Jurkat, Clone E6-1 (cell line): ENCODE measurements around the gene SOS2. TPM values are rescaled to one million over a fixed set of nuclear protein-coding genes. Genes with fewer than 3 reads are reported as not detected.

Experiments
- DNase-seq: peaks from one replicate; pipeline ENCODE4 v3.0.0-alpha.2; 2011; ENCODE audit warnings: low read depth, low spot score
- H3K4me3 ChIP-seq: 2 replicates; pipeline ENCODE4 v1.5.1; 2011; ENCODE audit warnings: mild to moderate bottlenecking, low read length, control low read depth, moderate library complexity
- polyA plus RNA-seq: library from polyadenylated mRNA; unstranded; fragments of >200 nt; gene quantifications from one replicate; pipeline ENCODE4 v1.2.1, GENCODE V29; 2012; ENCODE audit warnings: missing spikeins; ENCODE audit not compliant: insufficient read length, insufficient read depth

The SOS2 gene
- polyA plus RNA-seq = 10.2 TPM

DNA sequence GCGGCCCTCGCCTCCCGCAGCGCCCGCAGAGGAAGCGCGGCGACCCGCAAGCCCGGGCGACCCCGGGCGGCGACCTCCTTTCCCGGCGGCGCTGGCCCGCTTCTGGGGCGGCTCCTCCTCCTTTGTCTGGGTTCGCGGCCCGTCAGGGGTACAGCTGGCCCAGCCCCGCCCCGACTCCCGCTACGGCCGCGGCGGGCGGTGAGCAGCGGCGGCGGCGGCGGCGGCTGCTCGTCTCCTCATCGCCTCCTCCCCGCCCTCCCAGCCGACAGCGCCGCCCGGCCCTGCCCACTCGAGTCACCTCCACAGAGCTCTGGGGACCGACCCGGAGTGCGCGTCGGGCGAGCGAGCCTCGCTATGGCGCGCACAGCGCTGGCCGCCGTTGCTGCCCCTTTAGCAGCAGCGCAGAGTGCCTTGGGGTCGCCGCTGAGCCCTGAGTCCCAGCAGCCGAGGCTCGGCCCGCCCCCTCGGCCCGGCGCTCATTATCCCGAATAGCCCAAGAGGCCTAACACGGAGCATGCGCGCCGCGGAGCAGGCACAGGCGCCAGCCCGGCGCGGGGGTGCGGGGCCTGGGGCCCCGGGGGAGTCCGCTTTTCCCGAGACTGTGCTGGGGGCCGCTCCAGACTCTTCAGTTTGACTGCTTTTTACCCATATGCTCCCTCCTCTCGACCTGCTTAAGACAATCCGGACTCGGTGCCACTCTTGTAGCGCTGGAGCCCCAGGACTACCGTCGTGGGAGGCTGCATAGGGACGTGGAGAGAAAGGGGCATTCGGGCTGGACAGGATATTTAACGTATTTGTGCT, at the start of gene SOS2:
Gene SOS2, minus strand, starts transcription at position 104 of the 801 bp plus-strand sequence. CDS start 295 bp downstream, outside the sequence.
- peak within 1 kb of the TSS; percentile 79 for H3K4me3 ChIP-seq
- peak; percentile 44 for DNase-seq

GRCh38 chr14:50272498-50272897, 41.1 kb upstream of the SOS2 start:
- DNase-seq = no peak

DNA sequence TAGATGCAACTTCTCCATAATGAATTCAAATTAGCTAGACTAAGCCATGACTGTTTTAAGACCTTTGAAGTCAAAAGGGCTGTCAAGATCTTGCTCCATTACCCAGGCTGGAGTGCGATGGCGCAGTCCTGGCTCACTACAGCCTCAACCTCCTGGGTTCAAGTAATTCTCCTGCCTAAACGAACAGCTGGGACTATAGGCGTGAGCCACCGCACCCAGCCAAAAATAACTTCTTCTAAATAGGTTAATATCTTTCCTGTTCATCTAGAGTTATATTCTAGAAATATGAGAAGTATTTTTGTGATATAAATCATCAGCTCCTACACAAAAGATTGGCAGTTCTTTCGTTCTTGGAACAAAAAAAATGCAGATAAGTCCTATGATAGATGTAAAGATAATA, 39.6 kb upstream of the SOS2 start:
- DNase-seq = no peak
- H3K4me3 ChIP-seq = no peak overlapping the region

More at GRCh38 chr14:50272498-50272897, 41.1 kb upstream of the SOS2 start:
- H3K4me3 ChIP-seq = no peak overlapping the region

GRCh38 chr14:50265029-50265428, 33.7 kb upstream of the SOS2 start:
- no peak overlapping the region for H3K4me3 ChIP-seq
- DNase-seq = no peak

DNA sequence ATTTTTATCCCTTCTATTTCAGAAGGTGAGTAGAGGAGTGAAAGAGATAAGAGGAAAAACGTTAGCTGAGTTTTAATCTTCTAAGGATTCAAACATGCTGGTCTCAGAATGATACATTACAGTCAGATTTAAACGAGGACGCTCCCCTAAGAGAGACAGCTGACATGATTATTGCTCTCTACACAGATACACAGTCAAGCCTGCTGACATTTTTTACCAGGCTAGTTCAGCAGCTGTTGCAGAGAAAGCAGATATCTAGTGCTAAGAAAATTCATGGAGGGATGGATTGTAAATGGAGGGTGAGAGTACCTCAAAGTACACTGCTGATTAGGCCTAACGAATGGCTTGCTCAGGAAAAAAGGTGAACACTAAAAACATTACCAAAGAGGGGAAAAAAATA, 31.9 kb upstream of the SOS2 start:
- no peak for DNase-seq
- no peak overlapping the region for H3K4me3 ChIP-seq

DNA sequence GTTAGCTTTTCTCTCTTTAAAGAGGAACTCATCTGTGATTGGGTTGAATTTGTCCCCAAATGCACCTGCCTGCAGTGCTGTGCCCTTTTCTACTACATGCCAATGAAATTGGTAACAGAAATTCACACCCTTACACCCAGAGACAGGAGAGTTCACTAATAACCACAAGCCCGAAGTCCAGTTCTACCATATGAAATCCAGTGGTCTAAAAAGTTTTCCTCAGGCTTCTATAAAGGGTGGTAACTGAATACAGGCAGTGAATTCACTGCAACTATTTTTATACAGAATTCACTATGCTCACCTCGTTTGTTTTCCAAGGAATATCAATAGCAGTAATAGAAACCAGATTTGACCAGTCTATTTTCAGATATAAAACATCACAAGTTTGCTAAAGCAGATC, 31.5 kb upstream of the SOS2 start:
- H3K4me3 ChIP-seq = no peak overlapping the region
- DNase-seq = no peak

GRCh38 chr14:50260511-50260910, 29.1 kb upstream of the SOS2 start:
- no peak overlapping the region for H3K4me3 ChIP-seq
- peak; percentile 15 for DNase-seq

- no peak for DNase-seq
- no peak overlapping the region for H3K4me3 ChIP-seq
Measured at GRCh38 chr14:50260072-50260471, 28.7 kb upstream of the SOS2 start.

GRCh38 chr14:50257732-50258131, 26.4 kb upstream of the SOS2 start:
- DNase-seq = no peak

GRCh38 chr14:50254248-50254647, 22.9 kb upstream of the SOS2 start:
- no peak for DNase-seq
- H3K4me3 ChIP-seq = no peak overlapping the region

More at GRCh38 chr14:50257732-50258131, 26.4 kb upstream of the SOS2 start:
- H3K4me3 ChIP-seq = no peak overlapping the region

DNA sequence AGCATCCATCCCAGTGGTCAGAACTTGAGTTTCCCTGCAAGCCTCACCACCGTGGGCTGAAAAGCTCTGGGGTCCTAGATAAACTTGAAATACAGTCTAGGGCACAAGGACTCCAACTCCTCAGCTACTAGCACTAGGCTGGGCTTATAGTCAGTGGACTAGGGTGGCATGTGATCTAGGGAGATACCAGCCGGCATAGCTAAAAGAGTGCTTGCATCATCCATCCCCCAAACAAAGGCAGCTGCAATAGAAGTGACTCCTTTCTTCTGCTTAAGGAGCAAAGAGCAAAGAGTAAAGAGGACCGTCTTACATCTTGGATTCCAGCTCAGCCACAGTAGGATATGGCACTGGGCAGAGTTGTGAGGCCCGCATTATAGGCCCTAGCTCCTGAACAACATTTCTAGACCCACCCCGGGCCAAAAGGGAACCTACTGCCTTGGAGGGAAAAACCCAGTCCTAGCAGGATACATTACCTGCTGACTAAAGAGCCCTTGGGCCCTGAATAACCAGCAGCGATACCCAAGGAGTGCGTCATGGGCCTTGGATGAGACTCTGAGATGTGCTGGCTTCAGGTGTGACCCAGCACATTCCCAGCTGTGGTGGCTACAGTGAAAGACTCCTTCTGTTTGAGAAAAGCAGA, 17.9 kb upstream of the SOS2 start:
- H3K4me3 ChIP-seq = no peak overlapping the region
- DNase-seq = no peak

DNA sequence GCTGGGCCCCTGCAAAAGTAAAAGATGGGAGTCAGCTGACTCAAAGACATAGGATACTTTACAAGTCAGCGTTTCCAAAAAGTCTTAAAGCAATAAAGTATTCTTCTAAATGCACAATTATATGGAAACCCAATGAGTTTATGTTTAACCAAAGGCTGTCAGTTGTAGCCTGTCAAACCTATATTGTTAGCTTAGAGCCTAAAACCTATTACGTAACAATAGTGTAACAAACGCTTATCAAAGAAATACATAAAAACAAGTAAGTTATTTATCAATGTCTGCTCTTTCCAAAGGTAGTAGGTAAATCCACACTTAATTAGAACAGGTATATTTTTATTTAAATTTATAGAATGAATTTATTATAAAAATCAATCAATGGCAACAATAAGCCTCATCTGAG, 15.9 kb upstream of the SOS2 start:
- no peak overlapping the region for H3K4me3 ChIP-seq
- DNase-seq = no peak

DNA sequence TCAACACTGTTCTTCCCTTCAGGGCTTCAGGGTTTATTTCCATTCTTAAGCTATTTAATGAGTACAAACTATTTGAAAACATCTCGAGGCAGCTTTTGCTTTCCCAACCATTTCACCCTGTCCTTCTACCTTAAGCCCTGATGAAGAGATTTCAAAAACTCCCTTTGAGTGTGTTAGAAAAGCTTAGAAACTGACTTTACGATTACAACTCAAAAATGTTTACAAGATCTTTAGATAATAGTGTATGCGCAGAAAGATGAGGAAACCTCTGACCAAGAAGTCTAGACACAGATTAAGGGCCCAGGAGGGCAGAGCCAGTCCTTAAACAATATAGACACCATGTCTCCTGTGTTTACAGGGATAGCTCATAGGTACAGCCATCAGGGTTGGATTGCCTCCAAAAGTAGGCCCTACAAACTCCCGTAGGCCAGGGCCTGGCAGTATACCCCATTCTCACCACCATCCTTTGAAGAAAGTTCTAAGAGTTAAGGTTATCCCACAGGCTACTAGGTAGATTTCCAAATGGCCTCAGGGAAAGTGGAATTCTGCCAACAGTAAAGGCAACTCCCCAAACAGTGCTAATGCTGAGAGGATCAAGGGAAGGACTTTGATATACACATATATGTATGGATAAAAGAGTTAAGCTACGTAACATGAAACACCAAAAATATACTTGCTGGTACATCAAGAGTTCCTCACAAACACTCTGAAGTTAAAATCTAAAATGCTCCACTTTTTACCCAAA, 11.4 kb upstream of the SOS2 start:
- DNase-seq = no peak
- no peak overlapping the region for H3K4me3 ChIP-seq

DNA sequence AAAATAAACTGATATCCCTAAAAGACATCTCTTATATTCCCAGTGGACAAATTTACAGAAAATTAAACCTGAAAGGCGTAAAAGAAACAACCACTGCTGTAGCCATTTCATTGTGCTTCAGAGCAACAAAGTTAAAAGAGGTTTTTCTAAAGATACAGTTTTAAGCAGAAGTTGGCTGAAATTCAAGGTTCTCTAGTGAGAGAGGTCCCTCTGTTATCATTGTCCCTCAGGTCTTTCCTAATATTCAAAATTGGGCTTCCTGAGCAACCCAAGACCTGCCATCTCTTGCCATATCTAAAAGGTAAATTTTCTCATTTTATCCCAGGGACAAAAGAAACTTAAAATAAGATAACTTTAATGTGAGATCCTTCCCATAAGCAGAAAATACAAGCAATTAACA, 10.7 kb upstream of the SOS2 start:
- no peak overlapping the region for H3K4me3 ChIP-seq

GRCh38 chr14:50237427-50237826, 6.0 kb upstream of the SOS2 start:
- H3K4me3 ChIP-seq = no peak overlapping the region
- no peak for DNase-seq

More for the DNA sequence above, 10.7 kb upstream of the SOS2 start:
- DNase-seq = no peak

GRCh38 chr14:50233951-50234250, 2.5 kb upstream of the SOS2 start:
- H3K4me3 ChIP-seq = no peak overlapping the region
- no peak for DNase-seq

GRCh38 chr14:50233166-50233950, 2.0 kb upstream of the SOS2 start:
- no peak for DNase-seq

GRCh38 chr14:50232276-50232642, 881 bp upstream of the SOS2 start:
- H3K4me3 ChIP-seq = peak overlapping the region; percentile 79
- DNase-seq = no peak

More at GRCh38 chr14:50233166-50233950, 2.0 kb upstream of the SOS2 start:
- H3K4me3 ChIP-seq = no peak overlapping the region

GRCh38 chr14:50230701-50231474, 490 bp downstream of the SOS2 start:
- H3K4me3 ChIP-seq = peak overlapping the region; percentile 79
- peak; percentile 18 for DNase-seq
